ENCODE data around the gene PDE4B. TPM values are rescaled to one million over a fixed set of nuclear protein-coding genes. Genes with fewer than 3 reads are reported as not detected.

PDE4B gene
- polyA plus RNA-seq, 1 donor (not counting 4 experiments of a cell fraction or from before 2014, with no cell fraction given): 0.29 TPM

GRCh38 chr1:66028035-66028434 lies 235.3 kb downstream of the PDE4B start:
- no peaks in the 10 kb centered on the region for H3K4me1 ChIP-seq (ENCODE audit: control insufficient read depth, extremely low read depth, insufficient read depth, low read length)
- H3K36me3 ChIP-seq (ENCODE audit: control insufficient read depth in 2 of 2, extremely low read depth in 1 of 2, insufficient read depth in 2 of 2, low read length in 2 of 2): no peaks in the 10 kb centered on the region
- no peak overlapping the region for H3K4me2 ChIP-seq (ENCODE audit: control insufficient read depth, extremely low read depth, insufficient read depth, low read depth, low read length)
- no peaks in the 10 kb centered on the region for H3K9me3 ChIP-seq (ENCODE audit: control insufficient read depth, low read depth, low read length)
- H3K27me3 ChIP-seq (ENCODE audit: control insufficient read depth, extremely low read depth, insufficient read depth, low read length): no peaks in the 10 kb centered on the region
- H3K27ac ChIP-seq (ENCODE audit: control insufficient read depth, insufficient read depth, low read length): no peak overlapping the region
- no peak for DNase-seq (ENCODE audit: low read depth, low spot score)
- H3K9ac ChIP-seq (ENCODE audit: control insufficient read depth, extremely low read depth, insufficient read depth, low read length): no peak overlapping the region
- no peaks in the 10 kb centered on the region for H4K20me1 ChIP-seq (ENCODE audit: control insufficient read depth, extremely low read depth, insufficient read depth, low read length)
- no peak overlapping the region for H3K4me3 ChIP-seq (ENCODE audit: control insufficient read depth in 2 of 3, extremely low read depth in 1 of 3, insufficient read depth in 2 of 3, low read depth in 1 of 3, low read length in 3 of 3)
- H3K9me1 ChIP-seq (ENCODE audit: control insufficient read depth, extremely low read depth, insufficient read depth, low read length): no peaks in the 10 kb centered on the region
- no peak for FAIRE-seq
- H3K79me2 ChIP-seq (ENCODE audit: control insufficient read depth, insufficient read depth, low read length): no peaks in the 10 kb centered on the region
- TF ChIP-seq EZH2 (IDR thresholded peaks at IDR 0.05; ENCODE audit: low read length): no peak
- no peak for TF ChIP-seq CTCF (optimal IDR thresholded peaks at IDR 0.05 in 1 of 3, IDR thresholded peaks at IDR 0.05 in 1 of 3, conservative IDR thresholded peaks at IDR 0.05 in 1 of 3; ENCODE audit: extremely low read depth in 1 of 3, insufficient read depth in 2 of 3, low read length in 3 of 3)
- no peak overlapping the region for H2AFZ ChIP-seq (ENCODE audit: control insufficient read depth, low read length)
- dilution Hi-C loops (cut with MboI; ENCODE audit: extremely low pct_ligation_motif_present, low sequenced_read_pairs): no loop called here

GRCh38 chr1:66033781-66034180 lies 241.1 kb downstream of the PDE4B start:
- no peak overlapping the region for H3K4me2 ChIP-seq (ENCODE audit: control insufficient read depth, extremely low read depth, insufficient read depth, low read depth, low read length)
- H3K27me3 ChIP-seq (ENCODE audit: control insufficient read depth, extremely low read depth, insufficient read depth, low read length): no peaks in the 10 kb centered on the region
- H2AFZ ChIP-seq (ENCODE audit: control insufficient read depth, low read length): no peak overlapping the region
- H3K9me1 ChIP-seq (ENCODE audit: control insufficient read depth, extremely low read depth, insufficient read depth, low read length): no peaks in the 10 kb centered on the region
- dilution Hi-C loops (cut with MboI; ENCODE audit: extremely low pct_ligation_motif_present, low sequenced_read_pairs): no loop called here
- no peak overlapping the region for H3K4me3 ChIP-seq (ENCODE audit: control insufficient read depth in 2 of 3, extremely low read depth in 1 of 3, insufficient read depth in 2 of 3, low read depth in 1 of 3, low read length in 3 of 3)
- no peaks in the 10 kb centered on the region for H3K4me1 ChIP-seq (ENCODE audit: control insufficient read depth, extremely low read depth, insufficient read depth, low read length)
- H3K27ac ChIP-seq (ENCODE audit: control insufficient read depth, insufficient read depth, low read length): no peak overlapping the region
- H3K79me2 ChIP-seq (ENCODE audit: control insufficient read depth, insufficient read depth, low read length): no peaks in the 10 kb centered on the region
- no peak for DNase-seq (ENCODE audit: low read depth, low spot score)
- H3K36me3 ChIP-seq (ENCODE audit: control insufficient read depth in 2 of 2, extremely low read depth in 1 of 2, insufficient read depth in 2 of 2, low read length in 2 of 2): no peaks in the 10 kb centered on the region
- no peak for FAIRE-seq
- H3K9ac ChIP-seq (ENCODE audit: control insufficient read depth, extremely low read depth, insufficient read depth, low read length): no peak overlapping the region
- no peak for TF ChIP-seq EZH2 (IDR thresholded peaks at IDR 0.05; ENCODE audit: low read length)
- TF ChIP-seq CTCF (optimal IDR thresholded peaks at IDR 0.05 in 1 of 3, IDR thresholded peaks at IDR 0.05 in 1 of 3, conservative IDR thresholded peaks at IDR 0.05 in 1 of 3; ENCODE audit: extremely low read depth in 1 of 3, insufficient read depth in 2 of 3, low read length in 3 of 3): no peak
- no peaks in the 10 kb centered on the region for H4K20me1 ChIP-seq (ENCODE audit: control insufficient read depth, extremely low read depth, insufficient read depth, low read length)
- H3K9me3 ChIP-seq (ENCODE audit: control insufficient read depth, low read depth, low read length): no peaks in the 10 kb centered on the region

Data from keratinocyte (primary cell).